Measurements from ENCODE around the gene ETS1. TPM values are rescaled to one million over a fixed set of nuclear protein-coding genes. Genes with fewer than 3 reads are reported as not detected.

The ETS1 gene
- total RNA-seq, 1 donor from 2014 or later = 121 TPM

GRCh38 chr11:128620309-128621100, 33.1 kb upstream of the ETS1 start:
- Histone ChIP-seq H3K4me1 (peaks cover 4% of the 10 kb centered on the region), H3K9me3 (no peaks in the 10 kb centered on the region), H3K27ac (no peak overlapping the region), H3K4me3 (no peak overlapping the region), H3K36me3 (no peaks in the 10 kb centered on the region), H3K27me3 (no peaks in the 10 kb centered on the region)
- no peak for TF ChIP-seq CTCF (IDR thresholded peaks at IDR 0.05)
- intact Hi-C loops (cut with DNase I) = loop anchor here (10.0 kb wide), 3 partner anchors 214 to 446 kb away; no protein-coding TSS in a partner anchor
- ATAC-seq = no peak
- DNase-seq = no peak

- H3K36me3 ChIP-seq = no peaks in the 10 kb centered on the region
- ATAC-seq (no peak), DNase-seq (no peak)
- no peak for TF ChIP-seq CTCF (IDR thresholded peaks at IDR 0.05)
- H3K27ac ChIP-seq = no peak overlapping the region
- H3K4me3 ChIP-seq = no peak overlapping the region
- H3K4me1 ChIP-seq = peaks cover 3% of the 10 kb centered on the region
- H3K27me3 ChIP-seq = no peaks in the 10 kb centered on the region
- H3K9me3 ChIP-seq = no peaks in the 10 kb centered on the region
- intact Hi-C loops (cut with DNase I) = loop anchor here (10.0 kb wide), 3 partner anchors 215 to 445 kb away; no protein-coding TSS in a partner anchor
Observed at GRCh38 chr11:128619540-128620308, 32.4 kb upstream of the ETS1 start.

- Histone ChIP-seq H3K9me3 (no peaks in the 10 kb centered on the region), H3K27me3 (no peaks in the 10 kb centered on the region), H3K4me1 (peaks cover 3% of the 10 kb centered on the region), H3K36me3 (no peaks in the 10 kb centered on the region), H3K4me3 (no peak overlapping the region), H3K27ac (no peak overlapping the region)
- DNase-seq (no peak), ATAC-seq (no peak)
- intact Hi-C loops (cut with DNase I) = no loop called here
- no peak for TF ChIP-seq CTCF (IDR thresholded peaks at IDR 0.05)
Observed at GRCh38 chr11:128619007-128619406, 31.6 kb upstream of the ETS1 start.

DNA sequence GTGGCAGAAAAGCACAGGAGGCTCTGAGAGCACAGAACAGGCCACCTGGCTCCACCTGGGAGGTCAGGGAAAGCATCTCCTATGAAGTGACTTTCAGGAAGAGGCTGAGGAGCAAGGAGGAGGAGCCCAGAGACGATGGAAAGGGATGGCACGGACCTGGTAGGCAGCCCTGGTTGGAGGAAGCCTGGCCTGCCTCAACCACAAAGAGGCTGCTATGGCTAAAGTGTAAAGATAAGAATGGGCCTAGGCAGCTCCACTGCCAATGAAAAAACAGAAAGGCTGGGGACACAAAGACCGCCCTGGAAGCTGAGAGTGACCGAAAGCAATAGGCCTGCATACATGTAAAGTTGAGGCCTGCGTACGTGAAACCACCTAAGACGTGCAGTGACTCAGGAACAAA, 31.2 kb upstream of the ETS1 start:
- no peaks in the 10 kb centered on the region for H3K27me3 ChIP-seq
- no peak for DNase-seq
- no peak for TF ChIP-seq CTCF (IDR thresholded peaks at IDR 0.05)
- H3K36me3 ChIP-seq = no peaks in the 10 kb centered on the region
- no peak overlapping the region for H3K27ac ChIP-seq
- intact Hi-C loops (cut with DNase I) = no loop called here
- H3K4me3 ChIP-seq = no peak overlapping the region
- no peak for ATAC-seq
- no peaks in the 10 kb centered on the region for H3K9me3 ChIP-seq
- peaks cover 3% of the 10 kb centered on the region for H3K4me1 ChIP-seq

DNA sequence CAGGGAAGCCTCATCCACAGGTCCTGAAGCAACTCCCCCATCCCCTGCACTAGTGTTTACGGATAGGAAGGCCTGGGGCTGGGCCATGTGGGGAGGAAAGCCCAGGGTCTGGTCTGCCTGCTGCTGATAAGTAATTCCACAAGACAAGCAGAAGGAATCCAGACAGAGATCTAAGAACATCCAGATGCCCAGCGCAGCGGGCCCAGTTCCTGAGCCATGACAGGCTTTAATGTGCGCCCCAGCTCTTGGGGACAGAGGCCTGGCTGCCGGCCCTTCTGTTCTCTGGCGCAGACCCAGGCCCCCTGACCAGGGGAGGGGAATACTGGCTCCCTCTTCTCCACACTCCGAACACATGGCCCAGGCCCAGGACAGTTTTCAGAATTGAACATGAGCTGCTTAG, 28.8 kb upstream of the ETS1 start:
- peaks cover 9% of the 10 kb centered on the region for H3K4me1 ChIP-seq
- no peak for TF ChIP-seq CTCF (IDR thresholded peaks at IDR 0.05)
- no peaks in the 10 kb centered on the region for H3K36me3 ChIP-seq
- no peak overlapping the region for H3K27ac ChIP-seq
- H3K9me3 ChIP-seq = no peaks in the 10 kb centered on the region
- ATAC-seq = no peak
- intact Hi-C loops (cut with DNase I) = no loop called here
- H3K27me3 ChIP-seq = no peaks in the 10 kb centered on the region
- DNase-seq = no peak
- no peak overlapping the region for H3K4me3 ChIP-seq

Measured in upper lobe of right lung (tissue), 1 donor.